GM12874 (cell line): ENCODE results near the gene NBPF1.

Experiments
- TF ChIP-seq, protein P1 (sequence below): IDR thresholded peaks from 2 replicates; pipeline ENCODE4 v1.5.1; 2011; ENCODE audit warnings: low read depth, mild to moderate bottlenecking, control low read depth, low read length, moderate library complexity; ENCODE audit not compliant: insufficient read depth

Gene NBPF1

GRCh38 chr1:16625497-16626408 is 12.4 kb upstream of the NBPF1 start:
- TF ChIP-seq, protein P1, sequence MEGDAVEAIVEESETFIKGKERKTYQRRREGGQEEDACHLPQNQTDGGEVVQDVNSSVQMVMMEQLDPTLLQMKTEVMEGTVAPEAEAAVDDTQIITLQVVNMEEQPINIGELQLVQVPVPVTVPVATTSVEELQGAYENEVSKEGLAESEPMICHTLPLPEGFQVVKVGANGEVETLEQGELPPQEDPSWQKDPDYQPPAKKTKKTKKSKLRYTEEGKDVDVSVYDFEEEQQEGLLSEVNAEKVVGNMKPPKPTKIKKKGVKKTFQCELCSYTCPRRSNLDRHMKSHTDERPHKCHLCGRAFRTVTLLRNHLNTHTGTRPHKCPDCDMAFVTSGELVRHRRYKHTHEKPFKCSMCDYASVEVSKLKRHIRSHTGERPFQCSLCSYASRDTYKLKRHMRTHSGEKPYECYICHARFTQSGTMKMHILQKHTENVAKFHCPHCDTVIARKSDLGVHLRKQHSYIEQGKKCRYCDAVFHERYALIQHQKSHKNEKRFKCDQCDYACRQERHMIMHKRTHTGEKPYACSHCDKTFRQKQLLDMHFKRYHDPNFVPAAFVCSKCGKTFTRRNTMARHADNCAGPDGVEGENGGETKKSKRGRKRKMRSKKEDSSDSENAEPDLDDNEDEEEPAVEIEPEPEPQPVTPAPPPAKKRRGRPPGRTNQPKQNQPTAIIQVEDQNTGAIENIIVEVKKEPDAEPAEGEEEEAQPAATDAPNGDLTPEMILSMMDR: no peak

- TF ChIP-seq, protein P1: no peak
Observed at GRCh38 chr1:16621300-16621658, 7.9 kb upstream of the NBPF1 start.

- TF ChIP-seq, protein P1: no peak
Observed at GRCh38 chr1:16618719-16619118, 5.4 kb upstream of the NBPF1 start.

GRCh38 chr1:16617778-16618580 is 4.6 kb upstream of the NBPF1 start:
- TF ChIP-seq, protein P1: no peak

DNA sequence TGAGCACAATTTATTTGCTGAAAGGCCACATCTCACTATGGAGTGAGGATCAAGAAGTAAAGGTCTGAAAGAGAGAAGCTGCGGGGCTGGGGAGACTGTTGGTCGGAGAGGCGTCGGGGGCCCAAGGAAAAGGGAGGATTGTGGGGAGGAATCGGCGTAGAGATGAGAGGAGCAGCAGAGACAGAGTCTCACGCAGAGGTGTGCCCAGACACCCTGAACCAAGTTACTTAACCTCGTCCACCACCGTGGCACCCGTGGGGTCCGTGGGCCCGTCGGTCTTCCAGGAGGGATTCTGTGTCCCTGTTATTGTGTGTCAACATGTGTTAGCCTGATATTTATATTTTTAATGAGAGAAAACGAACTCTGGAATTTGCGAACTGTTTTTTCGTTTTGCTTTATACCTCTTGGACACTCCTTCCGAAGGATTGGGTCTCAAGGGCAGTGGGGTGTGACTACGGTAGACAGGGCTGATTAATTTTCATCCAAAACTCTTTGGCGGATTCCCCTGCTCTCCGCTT is 3.8 kb upstream of the NBPF1 start:
- TF ChIP-seq, protein P1: no peak

DNA sequence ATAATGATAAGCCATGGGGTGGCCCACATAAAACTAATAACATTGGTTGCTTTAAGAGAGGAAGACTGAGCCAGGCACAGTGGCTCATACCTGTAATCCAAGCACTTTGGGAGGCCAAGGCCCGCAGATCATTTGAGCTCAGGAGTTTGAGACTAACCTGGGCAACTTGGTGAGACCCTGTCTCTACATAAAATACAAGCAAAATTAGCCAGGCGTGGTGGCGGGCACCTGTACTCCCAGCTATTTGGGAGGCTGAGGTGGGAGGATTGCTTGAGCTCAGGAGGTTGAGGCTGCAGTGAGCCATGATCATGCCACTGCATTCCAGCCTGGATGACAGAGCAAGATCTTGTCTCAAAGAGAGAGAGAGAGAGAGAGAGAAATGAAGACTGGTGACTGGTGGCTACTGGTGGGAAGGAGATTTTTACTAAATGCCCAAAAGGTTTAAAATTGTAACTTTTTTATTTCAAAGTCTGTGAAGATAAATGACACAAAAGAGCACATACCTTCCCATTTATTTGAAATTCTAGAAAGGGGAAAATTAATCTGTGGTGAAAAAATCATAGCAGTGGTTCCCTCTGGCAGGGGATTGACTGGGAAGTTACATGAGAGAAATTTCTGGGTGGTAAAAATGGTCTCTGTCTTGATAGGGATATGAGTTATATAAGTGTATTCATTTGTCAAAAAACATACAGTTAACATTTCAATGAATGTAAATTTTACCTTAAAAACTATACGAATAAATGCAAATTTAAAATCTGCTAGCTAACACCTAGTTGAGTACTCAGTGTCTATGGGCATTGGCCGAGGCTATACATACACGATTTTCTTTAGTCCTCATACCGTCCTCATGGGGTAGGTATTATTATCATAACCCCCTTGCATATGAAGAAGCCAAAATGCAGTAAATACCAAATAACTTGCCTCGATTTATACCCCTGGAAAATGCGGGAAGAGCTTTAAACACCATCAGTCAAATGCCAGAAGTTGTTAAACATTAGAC is 2.2 kb upstream of the NBPF1 start:
- TF ChIP-seq, protein P1: no peak
